BLaER1 (cell line): ENCODE measurements around the gene KANSL3.
A peak's percentile ranks its signal among the peaks of the same experiment; 100 is the strongest.

ENCODE experiments used
- H3K27ac ChIP-seq: shearing (Covaris generic); formaldehyde crosslinking; 2 replicates; pipeline ENCODE4 v1.8.1; 2022
- H3K27me3 ChIP-seq: shearing (Covaris generic); formaldehyde crosslinking; 2 replicates; pipeline ENCODE4 v1.8.1; 2022
- H3K36me3 ChIP-seq: shearing (Covaris generic); formaldehyde crosslinking; 2 replicates; pipeline ENCODE4 v1.8.1; 2022
- H3K4me1 ChIP-seq: shearing (Covaris generic); formaldehyde crosslinking; 2 replicates; pipeline ENCODE4 v1.8.1; 2022
- H3K4me2 ChIP-seq: shearing (Covaris generic); formaldehyde crosslinking; 2 replicates; pipeline ENCODE4 v1.8.1; 2022
- H3K4me3 ChIP-seq: shearing (Covaris generic); formaldehyde crosslinking; 2 replicates; pipeline ENCODE4 v1.8.1; 2022
- H3K9ac ChIP-seq: shearing (Covaris generic); formaldehyde crosslinking; 2 replicates; pipeline ENCODE4 v1.8.1; 2022
- H3K9me3 ChIP-seq: shearing (Covaris generic); formaldehyde crosslinking; 2 replicates; pipeline ENCODE4 v1.8.1; 2022
- H4K20me1 ChIP-seq: shearing (Covaris generic); formaldehyde crosslinking; 2 replicates; pipeline ENCODE4 v1.8.1; 2022
- Cebpa-rat ChIP-seq: shearing (Covaris generic); IDR thresholded peaks from 2 replicates; pipeline ENCODE4 v1.8.1; 2022

KANSL3 gene

DNA sequence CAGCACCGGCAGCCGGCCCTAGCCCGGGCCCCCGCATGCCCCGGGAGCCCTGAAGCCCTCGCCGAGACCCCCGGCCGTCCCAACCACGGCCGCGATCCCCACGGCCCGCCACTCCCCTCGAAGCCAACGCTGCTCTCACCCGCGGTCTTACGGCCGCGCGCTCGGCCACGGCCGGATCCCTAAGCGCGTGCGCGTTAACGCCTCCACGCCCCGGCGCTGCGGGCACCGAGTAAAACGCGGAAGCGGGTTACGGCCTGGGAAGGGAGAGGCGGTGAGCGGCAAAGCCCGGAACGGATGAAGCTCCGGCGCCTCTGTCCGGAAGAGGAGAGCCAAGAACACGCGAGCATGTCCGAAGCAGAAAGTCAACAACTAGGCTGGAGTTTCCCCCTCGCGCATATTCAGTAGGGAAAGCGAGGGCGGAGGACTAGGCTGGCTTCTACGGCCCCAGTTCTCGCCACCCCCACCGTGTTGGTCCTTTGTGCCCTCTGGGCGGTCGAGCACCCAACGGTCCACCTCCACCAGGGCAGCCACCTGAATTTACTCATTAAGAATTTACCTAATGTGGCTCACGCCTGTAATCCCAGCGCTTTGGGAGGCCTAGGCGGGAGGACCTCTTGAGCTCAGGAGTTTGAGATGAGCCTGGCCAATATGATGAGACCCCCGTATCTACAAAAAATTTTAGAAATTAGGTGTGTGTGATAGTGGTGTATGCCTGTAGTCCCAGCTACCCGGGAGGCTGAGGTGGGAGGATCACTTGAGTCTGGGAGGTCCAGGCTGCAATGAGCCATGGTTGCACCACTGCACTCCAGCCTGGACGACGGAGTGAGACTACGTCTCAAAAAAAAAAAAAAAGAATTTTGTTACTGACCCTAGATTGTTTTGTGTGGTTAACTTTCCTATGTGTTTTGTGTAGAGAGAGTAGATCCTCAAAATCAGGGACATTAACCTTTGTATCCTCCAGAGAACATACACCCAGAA is at the start of gene KANSL3:
Gene KANSL3, minus strand, starts transcription at position 169 of the 978 bp plus-strand sequence. CDS start 1,177 bp downstream, outside the sequence.
- TF ChIP-seq Cebpa-rat: no peak
- Histone ChIP-seq H3K4me1 (peaks cover 27% of the 10 kb centered on the region), H3K36me3 (peaks cover 22% of the 10 kb centered on the region), H3K9me3 (no peaks in the 10 kb centered on the region), H3K9ac (peak within 1 kb of the TSS; percentile 80), H3K4me3 (peak within 1 kb of the TSS; percentile 84), H3K27me3 (no peaks in the 10 kb centered on the region), H3K4me2 (peak within 1 kb of the TSS; percentile 94), H3K27ac (peak within 1 kb of the TSS; percentile 85), H4K20me1 (peaks cover 36% of the 10 kb centered on the region; the same call in 1 of the 2 replicates)

- TF ChIP-seq Cebpa-rat: no peak
- Histone ChIP-seq H4K20me1 (no peaks in the 10 kb centered on the region), H3K27me3 (no peaks in the 10 kb centered on the region), H3K4me2 (no peak overlapping the region), H3K4me3 (no peak overlapping the region), H3K36me3 (no peaks in the 10 kb centered on the region), H3K9me3 (no peaks in the 10 kb centered on the region), H3K9ac (no peak overlapping the region), H3K4me1 (peaks cover 55% of the 10 kb centered on the region), H3K27ac (no peak overlapping the region)
Observed at GRCh38 chr2:96687266-96687665, 49.2 kb upstream of the KANSL3 start.

DNA sequence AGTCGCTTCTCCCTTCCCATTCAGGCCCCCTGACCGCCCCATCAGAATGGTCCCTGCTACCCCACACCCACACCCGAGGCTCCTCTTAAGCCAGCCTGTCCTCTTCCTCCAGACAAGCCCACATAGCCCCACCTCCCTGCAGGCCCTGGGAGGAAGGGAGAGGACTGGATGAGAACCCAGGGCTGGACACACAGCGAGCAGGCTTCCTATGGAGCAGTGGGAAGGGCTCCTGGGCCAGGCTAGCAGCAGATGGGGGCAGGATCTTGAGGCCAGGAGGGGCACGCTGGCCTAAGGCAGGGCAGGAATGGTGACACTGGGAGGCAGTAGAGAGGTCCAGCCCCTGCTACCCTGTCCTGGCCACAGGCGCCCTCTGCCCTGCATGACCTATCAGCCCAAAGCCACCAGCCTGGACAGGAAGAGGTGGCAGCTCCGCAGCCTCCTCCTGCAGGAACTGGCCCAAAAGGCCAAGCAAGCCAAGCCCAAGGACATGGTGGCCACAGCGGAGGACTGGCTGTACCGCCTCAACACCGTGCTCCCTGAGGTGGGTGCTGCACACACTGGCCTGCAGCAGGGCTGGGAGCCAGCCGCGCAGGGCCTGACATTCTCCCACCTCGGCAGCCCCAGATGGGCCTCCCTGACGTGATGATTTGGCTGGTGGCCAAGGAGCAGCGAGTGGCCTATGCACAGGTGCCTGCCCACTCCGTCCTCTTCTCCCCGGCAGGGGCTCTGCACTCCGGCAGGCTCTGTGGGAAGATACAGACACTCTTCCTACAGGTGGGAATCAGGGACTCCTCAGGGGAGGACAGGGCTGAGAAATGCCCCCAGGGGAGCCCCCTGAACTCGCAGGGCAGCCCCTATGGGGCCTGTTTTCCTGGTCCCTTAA is 47.7 kb upstream of the KANSL3 start:
- Histone ChIP-seq H3K36me3 (no peaks in the 10 kb centered on the region), H4K20me1 (no peaks in the 10 kb centered on the region), H3K4me2 (peak overlapping the region; percentile 57), H3K27ac (0 out of 2 replicates have a peak overlapping the region, but pooled peaks have one; percentile 35), H3K4me3 (no peak overlapping the region), H3K27me3 (no peaks in the 10 kb centered on the region), H3K9ac (no peak overlapping the region), H3K9me3 (no peaks in the 10 kb centered on the region), H3K4me1 (peaks cover 55% of the 10 kb centered on the region)
- no peak for TF ChIP-seq Cebpa-rat

DNA sequence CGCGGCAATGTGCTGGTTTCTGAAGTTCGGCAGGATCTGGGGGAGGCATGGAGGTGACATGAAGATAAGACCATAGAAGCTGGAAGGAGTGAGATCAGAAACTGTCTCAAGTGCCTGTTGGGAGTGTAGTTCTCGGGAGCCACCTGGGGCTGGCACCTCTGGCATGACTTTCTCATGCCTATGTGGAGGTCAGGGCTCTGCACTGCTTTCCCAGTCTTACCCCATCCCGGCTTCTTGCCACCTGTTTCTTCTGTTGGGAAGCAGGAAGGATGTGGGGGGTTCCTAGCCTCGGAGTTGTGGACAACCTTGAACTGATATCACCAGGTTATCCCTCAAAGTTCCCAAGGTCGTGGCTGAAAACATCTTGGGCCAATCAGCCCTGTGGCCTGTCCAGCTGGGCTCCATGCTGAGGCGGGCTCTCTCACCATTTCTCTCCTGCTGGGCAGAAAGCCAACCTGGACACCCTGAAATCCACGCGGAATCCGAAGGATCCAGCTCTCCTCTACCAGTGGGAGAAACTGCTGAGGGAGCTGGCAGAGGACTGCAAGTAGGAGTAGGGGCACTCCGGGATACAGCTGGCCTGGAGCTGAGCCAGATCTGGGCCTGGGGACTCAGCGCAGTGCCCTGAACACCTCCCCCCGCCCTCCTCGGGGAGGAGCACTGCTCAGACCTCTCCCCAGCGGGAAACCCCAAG is 46.9 kb upstream of the KANSL3 start:
- Histone ChIP-seq H3K27me3 (no peaks in the 10 kb centered on the region), H3K36me3 (no peaks in the 10 kb centered on the region), H3K4me3 (no peak overlapping the region), H4K20me1 (no peaks in the 10 kb centered on the region), H3K27ac (no peak overlapping the region), H3K9me3 (no peaks in the 10 kb centered on the region), H3K4me2 (peak overlapping the region; percentile 55), H3K4me1 (peaks cover 55% of the 10 kb centered on the region), H3K9ac (no peak overlapping the region)
- TF ChIP-seq Cebpa-rat: no peak

- Histone ChIP-seq H3K4me3 (no peak overlapping the region), H3K36me3 (no peaks in the 10 kb centered on the region)
Observed at GRCh38 chr2:96683972-96684820, 46.1 kb upstream of the KANSL3 start.

DNA sequence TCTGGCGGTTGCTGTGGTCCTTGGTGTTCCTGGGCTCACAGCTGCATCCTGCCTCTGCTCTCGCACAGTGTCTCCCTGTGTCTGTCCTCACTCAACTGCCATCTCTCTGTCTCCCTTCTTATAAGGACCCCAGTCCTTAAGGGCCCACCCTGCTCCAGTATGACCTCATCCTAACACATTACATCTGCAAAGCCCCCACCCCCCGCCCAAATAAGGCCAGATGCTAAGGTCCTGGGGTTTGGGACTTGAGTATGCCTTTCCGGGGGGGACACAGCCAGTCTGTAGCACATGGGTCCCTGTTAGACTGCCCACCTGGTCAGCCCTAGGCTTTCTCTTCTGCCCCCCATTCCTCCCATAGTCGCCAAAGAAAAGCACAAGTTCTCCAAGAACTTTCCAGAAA is 45.2 kb upstream of the KANSL3 start:
- Histone ChIP-seq H3K27me3 (no peaks in the 10 kb centered on the region), H3K4me1 (peaks cover 46% of the 10 kb centered on the region), H4K20me1 (no peaks in the 10 kb centered on the region), H3K36me3 (no peaks in the 10 kb centered on the region), H3K9ac (no peak overlapping the region), H3K4me3 (no peak overlapping the region), H3K27ac (0 out of 2 replicates have a peak overlapping the region, but pooled peaks have one; percentile 6), H3K9me3 (no peaks in the 10 kb centered on the region), H3K4me2 (peak overlapping the region; percentile 55)
- no peak for TF ChIP-seq Cebpa-rat

More at GRCh38 chr2:96683972-96684820, 46.1 kb upstream of the KANSL3 start:
- Histone ChIP-seq H3K4me2 (peak overlapping the region; percentile 55), H3K9ac (no peak overlapping the region), H4K20me1 (no peaks in the 10 kb centered on the region), H3K4me1 (peaks cover 54% of the 10 kb centered on the region), H3K27ac (peak overlapping the region; percentile 16; the same call in 1 of the 2 replicates), H3K9me3 (no peaks in the 10 kb centered on the region), H3K27me3 (no peaks in the 10 kb centered on the region)
- no peak for TF ChIP-seq Cebpa-rat

GRCh38 chr2:96681540-96681939 is 43.4 kb upstream of the KANSL3 start:
- H3K27me3 ChIP-seq: no peaks in the 10 kb centered on the region
- no peaks in the 10 kb centered on the region for H4K20me1 ChIP-seq
- H3K4me1 ChIP-seq: peaks cover 36% of the 10 kb centered on the region
- no peak overlapping the region for H3K27ac ChIP-seq
- TF ChIP-seq Cebpa-rat: no peak
- H3K9ac ChIP-seq: no peak overlapping the region
- H3K9me3 ChIP-seq: no peaks in the 10 kb centered on the region
- H3K36me3 ChIP-seq: no peaks in the 10 kb centered on the region
- H3K4me2 ChIP-seq: no peak overlapping the region
- H3K4me3 ChIP-seq: no peak overlapping the region

- Histone ChIP-seq H3K27ac (no peak overlapping the region), H4K20me1 (no peaks in the 10 kb centered on the region), H3K4me2 (no peak overlapping the region), H3K9ac (no peak overlapping the region), H3K4me1 (peaks cover 28% of the 10 kb centered on the region), H3K4me3 (no peak overlapping the region), H3K9me3 (no peaks in the 10 kb centered on the region), H3K27me3 (no peaks in the 10 kb centered on the region), H3K36me3 (no peaks in the 10 kb centered on the region)
- no peak for TF ChIP-seq Cebpa-rat
Observed at GRCh38 chr2:96680561-96681141, 42.5 kb upstream of the KANSL3 start.
